Fibroblast of the aortic adventitia (primary cell): ENCODE results near the gene ESPN. TPM values are rescaled to one million over a fixed set of nuclear protein-coding genes. Genes with fewer than 3 reads are reported as not detected.

ENCODE experiments used
- DNase-seq: peaks from one replicate; pipeline ENCODE4 v3.0.0-alpha.2; 2010; ENCODE audit warnings: low read depth
- H3K4me3 ChIP-seq: 2 replicates; pipeline ENCODE4 v1.5.1; 2011; ENCODE audit warnings: low read depth, mild to moderate bottlenecking, control low read depth, low read length, moderate library complexity
- CTCF ChIP-seq: IDR thresholded peaks from 2 replicates; pipeline ENCODE4 v1.5.1; 2011; ENCODE audit warnings: mild to moderate bottlenecking, low read length, control low read depth, inconsistent platforms; ENCODE audit not compliant: insufficient read depth
- total RNA-seq: library from RNA; depleted of rRNA; stranded (reverse); fragments of >200 nt; gene quantifications from 2 replicates; pipeline ENCODE4 v1.2.3, GENCODE V29; 2012; ENCODE audit warnings: low replicate concordance

The ESPN gene
- total RNA-seq, 1 donor: not detected

GRCh38 chr1:6461538-6462411 lies 37.2 kb downstream of the ESPN start:
- TF ChIP-seq CTCF: no peak
- H3K4me3 ChIP-seq: no peak overlapping the region
- DNase-seq: no peak

- no peak for TF ChIP-seq CTCF
- DNase-seq: no peak
- H3K4me3 ChIP-seq: no peak overlapping the region
These were observed 38.0 kb downstream of the ESPN start for GRCh38 chr1:6462412-6463119.

- H3K4me3 ChIP-seq: no peak overlapping the region
- TF ChIP-seq CTCF: no peak
- no peak for DNase-seq
These were observed 38.5 kb downstream of the ESPN start for GRCh38 chr1:6463120-6463412.

GRCh38 chr1:6464514-6464836 lies 39.9 kb downstream of the ESPN start:
- DNase-seq: no peak
- H3K4me3 ChIP-seq: no peak overlapping the region
- no peak for TF ChIP-seq CTCF

GRCh38 chr1:6464915-6465314 lies 40.3 kb downstream of the ESPN start:
- DNase-seq: no peak
- no peak overlapping the region for H3K4me3 ChIP-seq
- no peak for TF ChIP-seq CTCF

- H3K4me3 ChIP-seq: no peak overlapping the region
- TF ChIP-seq CTCF: no peak
- DNase-seq: no peak
These were observed 41.0 kb downstream of the ESPN start for GRCh38 chr1:6465461-6466005.

- no peak for DNase-seq
- no peak for TF ChIP-seq CTCF
- no peak within 1 kb of the TSS for H3K4me3 ChIP-seq
These were observed 41.4 kb downstream of the ESPN start, which contains the start of gene TNFRSF25 for GRCh38 chr1:6466023-6466422. TSS of gene TNFRSF25 (minus strand) at chr1:6466173. CDS start at chr1:6466107, 66 bp downstream.
